ENCODE results near the gene SAMD5.

Gene SAMD5

GRCh38 chr6:147508042-147508865, at the start of gene SAMD5:
SAMD5 (plus strand) TSS chr6:147508690; CDS start chr6:147508929, 239 bp downstream.
- TF ChIP-seq CTCF (IDR thresholded peaks at IDR 0.05; ENCODE audit: low read depth, low read length), result no peak
- in situ Hi-C loops (cut with HindIII; ENCODE audit: low sequenced_read_pairs), result no loop called here
- peak; percentile 72 for DNase-seq (ENCODE audit: low read depth, low spot score)
- peak within 1 kb of the TSS; percentile 67 for H3K4me3 ChIP-seq (ENCODE audit: low read depth, low read length)

GRCh38 chr6:147459780-147460179, 48.7 kb upstream of the SAMD5 start:
- no peak overlapping the region for H3K4me3 ChIP-seq (ENCODE audit: low read depth, low read length)
- no peak for TF ChIP-seq CTCF (IDR thresholded peaks at IDR 0.05; ENCODE audit: low read depth, low read length)
- DNase-seq (ENCODE audit: low read depth, low spot score), result no peak
- in situ Hi-C loops (cut with HindIII; ENCODE audit: low sequenced_read_pairs), result no loop called here

- TF ChIP-seq CTCF (IDR thresholded peaks at IDR 0.05; ENCODE audit: low read depth, low read length), result no peak
- DNase-seq (ENCODE audit: low read depth, low spot score), result no peak
- no peak overlapping the region for H3K4me3 ChIP-seq (ENCODE audit: low read depth, low read length)
- in situ Hi-C loops (cut with HindIII; ENCODE audit: low sequenced_read_pairs), result no loop called here
Observed at GRCh38 chr6:147463651-147464050, 44.8 kb upstream of the SAMD5 start.

- DNase-seq (ENCODE audit: low read depth, low spot score), result no peak
- no peak for TF ChIP-seq CTCF (IDR thresholded peaks at IDR 0.05; ENCODE audit: low read depth, low read length)
- in situ Hi-C loops (cut with HindIII; ENCODE audit: low sequenced_read_pairs), result no loop called here
- no peak overlapping the region for H3K4me3 ChIP-seq (ENCODE audit: low read depth, low read length)
Observed at GRCh38 chr6:147467428-147467827, 41.1 kb upstream of the SAMD5 start.

- no peak for TF ChIP-seq CTCF (IDR thresholded peaks at IDR 0.05; ENCODE audit: low read depth, low read length)
- no peak for DNase-seq (ENCODE audit: low read depth, low spot score)
- in situ Hi-C loops (cut with HindIII; ENCODE audit: low sequenced_read_pairs), result no loop called here
- no peak overlapping the region for H3K4me3 ChIP-seq (ENCODE audit: low read depth, low read length)
Observed at GRCh38 chr6:147467886-147468285, 40.6 kb upstream of the SAMD5 start.

- no peak overlapping the region for H3K4me3 ChIP-seq (ENCODE audit: low read depth, low read length)
- TF ChIP-seq CTCF (IDR thresholded peaks at IDR 0.05; ENCODE audit: low read depth, low read length), result no peak
- DNase-seq (ENCODE audit: low read depth, low spot score), result no peak
- in situ Hi-C loops (cut with HindIII; ENCODE audit: low sequenced_read_pairs), result no loop called here
Observed at GRCh38 chr6:147468634-147469033, 39.9 kb upstream of the SAMD5 start.
